Tibial nerve (tissue), 4 donors: ENCODE data around the gene PTPRO. TPM values are rescaled to one million over a fixed set of nuclear protein-coding genes. Genes with fewer than 3 reads are reported as not detected.

Source experiments
- DNase-seq, 2 donors: peaks; one replicate each; pipeline ENCODE4 v3.0.0-alpha.2; 2019; ENCODE audit warnings: low spot score in 2 of 2
- H3K27ac ChIP-seq, 4 donors: fragments of 200-600 bp; sonication (generic) in 3 of 4; one replicate each; pipeline ENCODE4 v1.5.1; 2017 to 2019; ENCODE audit warnings: mild to moderate bottlenecking in 1 of 4
- H3K27me3 ChIP-seq, 2 donors: fragments of 200-600 bp; sonication (generic) in 1 of 2; one replicate each; pipeline versions ENCODE4 v1.5.1 to v1.6.0; 2017 to 2019
- H3K36me3 ChIP-seq, 3 donors: fragments of 200-600 bp; sonication (generic); one replicate each; pipeline ENCODE4 v1.5.1; 2018 to 2019
- H3K4me1 ChIP-seq, 4 donors: fragments of 200-600 bp; sonication (generic) in 3 of 4; one replicate each; pipeline ENCODE4 v1.5.1; 2017 to 2019
- H3K4me3 ChIP-seq, 4 donors: fragments of 200-600 bp; sonication (generic) in 3 of 4; one replicate each; pipeline ENCODE4 v1.5.1; 2017 to 2019; ENCODE audit warnings: mild to moderate bottlenecking in 1 of 4, moderate library complexity in 1 of 4
- H3K9me3 ChIP-seq, 4 donors: fragments of 200-600 bp; sonication (generic) in 3 of 4; one replicate each; pipeline ENCODE4 v1.5.1; 2017 to 2019
- EP300 ChIP-seq, 2 donors: sonication (generic); formaldehyde crosslinking; IDR thresholded peaks; one replicate each; pipeline ENCODE4 v1.6.1; 2017; ENCODE audit warnings: antibody characterized with exemption in 2 of 2, mild to moderate bottlenecking in 1 of 2
- POLR2A ChIP-seq, 2 donors: fragments of 450-650 bp; IDR thresholded peaks; one replicate each; pipeline ENCODE4 v1.6.1; 2017; ENCODE audit warnings: antibody characterized with exemption in 2 of 2, mild to moderate bottlenecking in 2 of 2, moderate library complexity in 2 of 2
- WGBS, 2 donors: methylation state at CpG; one replicate each; pipeline ENCODE4 v1.1.5; 2018; 5-methylcytosine and 5-hydroxymethylcytosine counted together
- total RNA-seq, 4 donors: library from RNA; depleted of rRNA; stranded (reverse); fragments of >200 nt; gene quantifications; one replicate each; pipeline ENCODE4 v1.1.0, GENCODE V29; 2016
- TF ChIP-seq, protein P1 (sequence below), 5 experiments: fragments of 200-600 bp in 3 of 5; fragments of 450-650 bp in 2 of 5; sonication (generic) in 3 of 5; IDR thresholded peaks; one replicate each; pipeline ENCODE4 v1.5.1; 2016 to 2019; ENCODE audit warnings: antibody characterized with exemption in 5 of 5, mild to moderate bottlenecking in 3 of 5, moderate library complexity in 2 of 5

PTPRO gene
- total RNA-seq, 4 donors from 2014 or later: 1.3 to 5.1 (median 2.0) TPM

DNA sequence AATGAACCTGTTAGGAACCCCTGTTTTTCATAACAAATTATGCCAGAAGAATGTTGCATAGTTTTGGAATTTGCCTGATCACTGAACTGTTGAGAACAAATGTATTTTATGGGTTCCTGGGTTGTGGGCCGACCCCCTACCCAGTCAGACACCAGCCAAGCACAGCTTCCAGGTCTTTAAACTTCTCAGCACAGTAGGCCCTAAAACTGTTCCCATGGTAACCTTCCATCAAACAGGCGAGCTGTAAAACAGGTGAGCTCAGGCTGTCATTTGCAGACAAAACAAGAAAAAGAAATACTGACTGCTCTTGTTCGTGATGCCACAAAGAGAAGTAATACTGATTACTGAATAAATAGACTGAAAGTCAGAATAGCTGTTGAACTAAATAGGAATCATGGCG is 147.0 kb downstream of the PTPRO start:
- 20 to 41% methylated on average over 4 of the region's 4 CpGs for WGBS, 2 donors

GRCh38 chr12:15472036-15472435 is 149.7 kb downstream of the PTPRO start:
- DNase-seq: no peak
- TF ChIP-seq, protein P1, sequence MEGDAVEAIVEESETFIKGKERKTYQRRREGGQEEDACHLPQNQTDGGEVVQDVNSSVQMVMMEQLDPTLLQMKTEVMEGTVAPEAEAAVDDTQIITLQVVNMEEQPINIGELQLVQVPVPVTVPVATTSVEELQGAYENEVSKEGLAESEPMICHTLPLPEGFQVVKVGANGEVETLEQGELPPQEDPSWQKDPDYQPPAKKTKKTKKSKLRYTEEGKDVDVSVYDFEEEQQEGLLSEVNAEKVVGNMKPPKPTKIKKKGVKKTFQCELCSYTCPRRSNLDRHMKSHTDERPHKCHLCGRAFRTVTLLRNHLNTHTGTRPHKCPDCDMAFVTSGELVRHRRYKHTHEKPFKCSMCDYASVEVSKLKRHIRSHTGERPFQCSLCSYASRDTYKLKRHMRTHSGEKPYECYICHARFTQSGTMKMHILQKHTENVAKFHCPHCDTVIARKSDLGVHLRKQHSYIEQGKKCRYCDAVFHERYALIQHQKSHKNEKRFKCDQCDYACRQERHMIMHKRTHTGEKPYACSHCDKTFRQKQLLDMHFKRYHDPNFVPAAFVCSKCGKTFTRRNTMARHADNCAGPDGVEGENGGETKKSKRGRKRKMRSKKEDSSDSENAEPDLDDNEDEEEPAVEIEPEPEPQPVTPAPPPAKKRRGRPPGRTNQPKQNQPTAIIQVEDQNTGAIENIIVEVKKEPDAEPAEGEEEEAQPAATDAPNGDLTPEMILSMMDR (IDR thresholded peaks at IDR 0.05): no peak
- WGBS, 2 donors: 65 to 66% methylated on average over 2 of the region's 2 CpGs

More for the DNA sequence above, 147.0 kb downstream of the PTPRO start:
- H3K9me3 ChIP-seq: no peaks in the 10 kb centered on the region
- no peaks in the 10 kb centered on the region for H3K4me1 ChIP-seq
- no peak overlapping the region for H3K27ac ChIP-seq
- DNase-seq: no peak
- H3K27me3 ChIP-seq: peaks cover 0 to 3% of the 10 kb centered on the region in 2 donors
- H3K36me3 ChIP-seq: no peaks in the 10 kb centered on the region
- no peak for TF ChIP-seq EP300 (IDR thresholded peaks at IDR 0.05)
- no peak for TF ChIP-seq POLR2A (IDR thresholded peaks at IDR 0.05)
- TF ChIP-seq, protein P1 (IDR thresholded peaks at IDR 0.05): no peak
- no peak overlapping the region for H3K4me3 ChIP-seq

GRCh38 chr12:15474766-15475165 is 152.5 kb downstream of the PTPRO start:
- 63 to 67% methylated on average over 6 of the region's 6 CpGs for WGBS, 2 donors
- no peak for DNase-seq
- H3K4me1 ChIP-seq: no peaks in the 10 kb centered on the region
- TF ChIP-seq, protein P1 (IDR thresholded peaks at IDR 0.05): no peak
- H3K9me3 ChIP-seq: no peaks in the 10 kb centered on the region
- no peak overlapping the region for H3K27ac ChIP-seq
- no peaks in the 10 kb centered on the region for H3K36me3 ChIP-seq
- no peaks in the 10 kb centered on the region for H3K27me3 ChIP-seq
- no peak overlapping the region for H3K4me3 ChIP-seq

More at GRCh38 chr12:15472036-15472435, 149.7 kb downstream of the PTPRO start:
- no peaks in the 10 kb centered on the region for H3K9me3 ChIP-seq
- H3K27me3 ChIP-seq: peaks cover 0 to 3% of the 10 kb centered on the region in 2 donors
- H3K36me3 ChIP-seq: no peaks in the 10 kb centered on the region
- no peaks in the 10 kb centered on the region for H3K4me1 ChIP-seq
- H3K27ac ChIP-seq: no peak overlapping the region
- no peak overlapping the region for H3K4me3 ChIP-seq

DNA sequence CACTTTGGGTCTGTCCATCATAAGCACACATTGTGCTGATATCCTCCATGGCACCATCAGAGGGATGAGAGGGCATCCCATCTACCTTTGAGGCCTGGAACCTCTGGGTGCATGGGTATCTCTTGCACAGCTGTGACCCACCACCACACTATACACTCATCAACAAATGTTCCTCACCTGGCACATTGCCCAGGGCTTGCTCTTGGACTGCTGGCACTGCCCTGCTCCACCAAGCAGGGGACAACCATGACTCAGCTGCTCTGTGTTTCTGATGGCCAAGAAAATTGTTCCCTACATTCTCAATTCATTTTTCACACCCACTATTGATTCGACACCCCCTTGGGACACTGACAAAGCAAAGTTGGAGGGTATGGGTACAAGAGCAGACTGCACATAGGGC is 155.5 kb downstream of the PTPRO start:
- WGBS, 2 donors: 84 to 94% methylated on average over 1 of the region's 1 CpG
- no peak overlapping the region for H3K27ac ChIP-seq

DNA sequence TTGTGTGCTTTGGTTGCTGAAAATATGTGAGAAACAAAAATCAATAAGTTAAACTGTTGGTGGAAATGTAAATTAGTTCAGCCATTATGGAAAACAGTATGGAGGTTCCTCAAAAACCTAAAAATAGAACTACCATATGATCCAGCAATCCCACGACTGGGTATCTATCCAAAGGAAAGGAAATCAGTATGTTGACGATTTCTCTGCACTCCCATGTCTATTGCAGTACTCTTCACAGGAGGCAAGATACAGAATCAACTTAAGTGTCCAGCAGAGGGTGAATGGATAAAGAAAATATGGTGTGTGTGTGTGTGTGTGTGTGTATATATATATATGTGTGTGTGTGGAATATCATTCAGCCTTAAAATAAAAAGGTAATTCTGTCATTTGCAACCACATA is 159.5 kb downstream of the PTPRO start:
- WGBS, 2 donors: 58 to 62% methylated on average over 2 of the region's 2 CpGs
- Histone ChIP-seq H3K4me3 (no peak overlapping the region), H3K36me3 (no peaks in the 10 kb centered on the region), H3K9me3 (no peaks in the 10 kb centered on the region), H3K4me1 (no peaks in the 10 kb centered on the region), H3K27ac (no peak overlapping the region), H3K27me3 (no peaks in the 10 kb centered on the region)
- no peak for DNase-seq
- TF ChIP-seq, protein P1 (IDR thresholded peaks at IDR 0.05): no peak
- TF ChIP-seq POLR2A (IDR thresholded peaks at IDR 0.05): no peak
- no peak for TF ChIP-seq EP300 (IDR thresholded peaks at IDR 0.05)

More for the DNA sequence above, 155.5 kb downstream of the PTPRO start:
- Histone ChIP-seq H3K36me3 (no peaks in the 10 kb centered on the region), H3K4me1 (no peaks in the 10 kb centered on the region), H3K4me3 (no peak overlapping the region), H3K27me3 (no peaks in the 10 kb centered on the region), H3K9me3 (no peaks in the 10 kb centered on the region)
- no peak for DNase-seq
- TF ChIP-seq POLR2A (IDR thresholded peaks at IDR 0.05): no peak
- TF ChIP-seq EP300 (IDR thresholded peaks at IDR 0.05): no peak
- TF ChIP-seq, protein P1 (IDR thresholded peaks at IDR 0.05): no peak
